ENCODE data around the gene SLC19A2. TPM values are rescaled to one million over a fixed set of nuclear protein-coding genes. Genes with fewer than 3 reads are reported as not detected.

Gene SLC19A2
- total and polyA plus RNA-seq, 2 donors from 2014 or later, result 7.8 to 10.9 TPM

DNA sequence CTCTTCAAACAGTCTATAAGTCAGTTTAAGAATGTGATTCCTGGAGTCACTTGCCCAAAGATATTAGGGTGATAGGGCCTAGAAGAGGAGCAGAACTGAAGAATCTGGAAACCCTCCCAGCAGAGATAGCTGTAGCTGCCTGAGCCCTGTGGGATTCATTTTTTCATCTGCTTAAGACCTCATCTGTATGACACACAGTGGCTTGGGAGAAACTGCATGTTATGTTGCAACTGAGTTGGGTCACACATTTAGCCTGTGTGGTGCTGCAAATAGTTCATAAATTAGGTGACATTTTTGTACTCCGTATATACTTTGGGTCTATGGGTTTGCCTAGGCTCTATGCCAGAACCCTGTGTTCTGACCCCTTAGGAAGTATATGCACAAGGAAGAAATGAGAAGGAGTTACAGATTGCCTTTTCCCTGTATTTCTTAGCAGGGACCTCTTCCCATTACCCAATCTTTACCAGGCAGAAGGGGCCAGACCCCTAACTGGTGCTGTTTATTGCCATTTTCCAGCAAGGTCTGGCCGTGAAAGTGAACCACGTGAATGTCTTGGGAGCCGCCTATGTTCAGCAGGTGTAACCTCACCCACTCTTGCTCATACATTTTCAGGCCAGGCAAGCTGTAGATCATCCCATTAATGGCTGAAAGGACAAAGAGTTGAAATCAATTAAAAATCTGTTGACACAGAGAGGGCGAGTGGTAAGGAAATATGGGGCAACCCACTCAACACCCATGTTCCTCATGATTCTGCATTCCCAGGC lies 41.9 kb upstream of the SLC19A2 start:
- FAIRE-seq (no peak), DNase-seq (no peak)
- Histone ChIP-seq H3K4me1 (ENCODE audit: control insufficient read depth in 2 of 3, insufficient read depth in 2 of 3, low read depth in 1 of 3, low read length in 3 of 3) (peaks cover 0 to 5% (median 0%) of the 10 kb centered on the region in 3 donors), H3K9ac (ENCODE audit: low read length in 3 of 3) (no peak overlapping the region), H3K36me3 (ENCODE audit: control insufficient read depth in 2 of 3, insufficient read depth in 3 of 3, low read length in 3 of 3) (no peaks in the 10 kb centered on the region), H3K27me3 (ENCODE audit: control insufficient read depth, insufficient read depth, low read length) (no peaks in the 10 kb centered on the region), H3K4me3 (ENCODE audit: low read length in 3 of 3) (no peak overlapping the region), H3K27ac (ENCODE audit: low read depth in 2 of 2, low read length in 2 of 2) (no peak overlapping the region), H3K9me3 (ENCODE audit: control insufficient read depth in 2 of 3, insufficient read depth in 1 of 3, low read length in 3 of 3) (no peaks in the 10 kb centered on the region)
- TF ChIP-seq, protein P1, sequence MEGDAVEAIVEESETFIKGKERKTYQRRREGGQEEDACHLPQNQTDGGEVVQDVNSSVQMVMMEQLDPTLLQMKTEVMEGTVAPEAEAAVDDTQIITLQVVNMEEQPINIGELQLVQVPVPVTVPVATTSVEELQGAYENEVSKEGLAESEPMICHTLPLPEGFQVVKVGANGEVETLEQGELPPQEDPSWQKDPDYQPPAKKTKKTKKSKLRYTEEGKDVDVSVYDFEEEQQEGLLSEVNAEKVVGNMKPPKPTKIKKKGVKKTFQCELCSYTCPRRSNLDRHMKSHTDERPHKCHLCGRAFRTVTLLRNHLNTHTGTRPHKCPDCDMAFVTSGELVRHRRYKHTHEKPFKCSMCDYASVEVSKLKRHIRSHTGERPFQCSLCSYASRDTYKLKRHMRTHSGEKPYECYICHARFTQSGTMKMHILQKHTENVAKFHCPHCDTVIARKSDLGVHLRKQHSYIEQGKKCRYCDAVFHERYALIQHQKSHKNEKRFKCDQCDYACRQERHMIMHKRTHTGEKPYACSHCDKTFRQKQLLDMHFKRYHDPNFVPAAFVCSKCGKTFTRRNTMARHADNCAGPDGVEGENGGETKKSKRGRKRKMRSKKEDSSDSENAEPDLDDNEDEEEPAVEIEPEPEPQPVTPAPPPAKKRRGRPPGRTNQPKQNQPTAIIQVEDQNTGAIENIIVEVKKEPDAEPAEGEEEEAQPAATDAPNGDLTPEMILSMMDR (IDR thresholded peaks at IDR 0.05; ENCODE audit: borderline replicate concordance, extremely low read depth, insufficient read depth), result no peak
- intact Hi-C loops (cut with DNase I), result no loop called here

DNA sequence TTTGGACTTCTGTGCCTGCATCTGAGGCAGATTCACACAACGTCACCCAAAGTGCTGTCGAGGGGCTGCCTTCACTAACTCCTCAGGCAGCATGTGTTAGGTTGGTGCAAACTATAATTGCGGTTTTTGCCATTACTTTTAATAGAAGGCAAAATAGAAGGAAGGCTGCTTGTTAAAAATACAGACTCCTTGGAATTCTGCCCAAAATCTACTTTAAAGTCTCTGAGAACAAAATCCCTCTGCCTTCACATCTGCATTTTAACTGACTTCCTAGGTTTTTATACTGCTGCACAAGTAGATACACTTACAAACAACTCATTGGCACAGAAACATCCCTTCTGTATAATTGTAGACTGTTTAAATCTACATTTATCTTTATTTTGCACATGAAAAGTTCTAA lies 41.3 kb upstream of the SLC19A2 start:
- no peak overlapping the region for H3K27ac ChIP-seq (ENCODE audit: low read depth in 2 of 2, low read length in 2 of 2)
- no peak overlapping the region for H3K4me3 ChIP-seq (ENCODE audit: low read length in 3 of 3)
- intact Hi-C loops (cut with DNase I), result no loop called here
- DNase-seq, result no peak
- TF ChIP-seq, protein P1 (IDR thresholded peaks at IDR 0.05; ENCODE audit: borderline replicate concordance, extremely low read depth, insufficient read depth), result no peak
- no peak for FAIRE-seq
- no peak overlapping the region for H3K9ac ChIP-seq (ENCODE audit: low read length in 3 of 3)
- no peaks in the 10 kb centered on the region for H3K27me3 ChIP-seq (ENCODE audit: control insufficient read depth, insufficient read depth, low read length)
- H3K36me3 ChIP-seq (ENCODE audit: control insufficient read depth in 2 of 3, insufficient read depth in 3 of 3, low read length in 3 of 3), result no peaks in the 10 kb centered on the region
- H3K4me1 ChIP-seq (ENCODE audit: control insufficient read depth in 2 of 3, insufficient read depth in 2 of 3, low read depth in 1 of 3, low read length in 3 of 3), result peaks cover 0 to 5% (median 0%) of the 10 kb centered on the region in 3 donors
- H3K9me3 ChIP-seq (ENCODE audit: control insufficient read depth in 2 of 3, insufficient read depth in 1 of 3, low read length in 3 of 3), result no peaks in the 10 kb centered on the region

DNA sequence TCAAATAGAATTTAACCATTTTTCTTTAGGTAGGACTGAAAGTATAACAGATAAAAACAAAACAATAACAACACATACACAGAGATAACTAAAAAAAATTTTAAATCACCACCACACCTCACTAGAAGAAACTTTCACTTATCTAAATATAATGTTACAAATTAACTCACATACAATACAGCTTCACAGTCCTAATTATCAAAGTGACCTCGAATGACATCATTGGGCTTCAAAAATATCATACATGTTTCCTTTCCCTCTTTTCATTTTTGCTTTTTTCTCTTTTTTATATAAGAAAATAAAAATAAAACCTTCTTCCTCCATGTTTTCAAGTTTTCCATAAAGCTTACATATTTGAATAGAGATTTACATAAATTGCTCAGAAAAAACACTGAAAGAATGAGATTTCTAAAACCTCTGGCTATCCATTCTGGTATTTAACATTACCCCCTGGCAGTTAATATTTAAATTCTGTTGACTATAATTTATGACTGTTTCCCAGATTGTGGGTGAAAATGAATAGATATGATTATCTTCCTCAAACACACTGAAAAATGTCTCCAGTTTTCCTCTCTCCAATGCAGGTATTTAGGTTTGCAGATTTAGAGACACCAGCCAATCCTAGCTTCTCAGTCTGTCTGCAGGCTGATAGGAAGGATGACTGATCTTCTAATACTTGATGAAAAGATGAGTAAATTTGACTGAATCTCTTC lies 40.5 kb upstream of the SLC19A2 start:
- Histone ChIP-seq H3K9me3 (ENCODE audit: control insufficient read depth in 2 of 3, insufficient read depth in 1 of 3, low read length in 3 of 3) (no peaks in the 10 kb centered on the region), H3K27ac (ENCODE audit: low read depth in 2 of 2, low read length in 2 of 2) (no peak overlapping the region), H3K27me3 (ENCODE audit: control insufficient read depth, insufficient read depth, low read length) (no peaks in the 10 kb centered on the region), H3K36me3 (ENCODE audit: control insufficient read depth in 2 of 3, insufficient read depth in 3 of 3, low read length in 3 of 3) (no peaks in the 10 kb centered on the region), H3K4me3 (ENCODE audit: low read length in 3 of 3) (no peak overlapping the region), H3K4me1 (ENCODE audit: control insufficient read depth in 2 of 3, insufficient read depth in 2 of 3, low read depth in 1 of 3, low read length in 3 of 3) (peaks cover 0 to 5% (median 0%) of the 10 kb centered on the region in 3 donors), H3K9ac (ENCODE audit: low read length in 3 of 3) (no peak overlapping the region)
- DNase-seq, result no peak
- TF ChIP-seq, protein P1 (IDR thresholded peaks at IDR 0.05; ENCODE audit: borderline replicate concordance, extremely low read depth, insufficient read depth), result no peak
- FAIRE-seq, result no peak
- intact Hi-C loops (cut with DNase I), result no loop called here

Measured in kidney (tissue), 14 donors.